ENCODE measurements around the gene ARHGAP18. TPM values are rescaled to one million over a fixed set of nuclear protein-coding genes. Genes with fewer than 3 reads are reported as not detected.
A peak's percentile ranks its signal among the peaks of the same experiment; 100 is the strongest.

Gene ARHGAP18
- total and polyA plus RNA-seq, 2 of the 13 experiments (the other 11 are each of a cell fraction or from before 2014, with no cell fraction given) = 58.2 to 115 TPM

DNA sequence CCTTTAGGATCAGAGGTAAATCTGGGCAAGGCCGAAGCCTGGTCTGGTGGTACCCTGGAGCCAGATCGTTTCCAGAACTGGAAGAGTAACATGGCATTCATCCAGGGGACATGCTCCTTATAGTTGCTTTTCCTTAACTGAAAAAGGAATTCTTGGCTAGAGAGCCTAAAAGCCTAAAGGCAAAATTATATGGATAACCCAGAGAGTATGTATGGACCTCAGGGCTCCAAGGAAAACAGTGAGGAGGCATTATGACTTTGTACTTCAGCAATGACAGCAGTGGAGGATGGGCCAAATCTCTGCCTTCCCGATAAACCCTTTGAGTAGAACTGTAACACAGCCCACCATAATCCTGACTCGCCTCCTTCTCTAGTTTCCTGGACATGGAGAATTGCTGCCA is 29.3 kb downstream of the ARHGAP18 start:
- H3K4me3 ChIP-seq (replicated peaks in 1 of 3; ENCODE audit: insufficient read depth in 1 of 3, low read depth in 2 of 3, low read length in 3 of 3) = no peak overlapping the region
- no peak overlapping the region for H3K9ac ChIP-seq (ENCODE audit: insufficient read depth, low read depth, low read length)
- H3K9me3 ChIP-seq (ENCODE audit: low read length) = no peaks in the 10 kb centered on the region
- no TSS peak for BruUV-seq (replicated peaks)
- WGBS (ENCODE audit: low lambda C conversion rate) = 95% methylated on average over 4 of the region's 4 CpGs
- H4K20me1 ChIP-seq (ENCODE audit: insufficient read depth, low read length) = no peaks in the 10 kb centered on the region
- FAIRE-seq = no peak
- no peaks in the 10 kb centered on the region for H3K27me3 ChIP-seq (ENCODE audit: control insufficient read depth in 1 of 2, insufficient read depth in 2 of 2, low read length in 2 of 2)
- in situ Hi-C loops (cut with HindIII; ENCODE audit: extremely low pct_ligation_motif_present, low pct_unique_long_range_greater_than_20kb) (no loop called here), intact Hi-C loops (cut with micrococcal nuclease; ENCODE audit: unreplicated experiment) (loop anchor here (5.0 kb wide), 1 partner anchor 33 kb away; no protein-coding TSS in a partner anchor)
- POLR2A ChIA-PET = interaction anchor here (3.5 kb wide), 1 partner anchor 29 kb away, joined by 22 read pairs; the partner anchor contains the start of gene ARHGAP18
- peaks cover 97% of the 10 kb centered on the region for H3K79me2 ChIP-seq (ENCODE audit: insufficient read depth, low read length)
- no peak for ATAC-seq
- no peak overlapping the region for H3K4me2 ChIP-seq (ENCODE audit: low read depth, low read length)
- no peak for DNase-seq (ENCODE audit: low spot score)
- peaks cover 2 to 5% of the 10 kb centered on the region in 2 experiments; a peak in 4 of 5 replicates for H3K36me3 ChIP-seq (replicated peaks in 1 of 2; ENCODE audit: control insufficient read depth in 1 of 2, insufficient read depth in 2 of 2, low read length in 2 of 2)
- peaks cover 97% of the 10 kb centered on the region for H3K4me1 ChIP-seq (ENCODE audit: insufficient read depth, low read length)
- H3K27ac ChIP-seq (ENCODE audit: extremely low read length, insufficient read depth, low read length) = peak overlapping the region; percentile 67
- CTCF ChIA-PET (ENCODE audit: low intra/inter-chr PET ratio, low total read pairs) = no interaction called here
- H2AFZ ChIP-seq (ENCODE audit: low read length) = no peak overlapping the region
- TF ChIP-seq FOXC1 (CRISPR knock-in tag; IDR thresholded peaks at IDR 0.05; ENCODE audit: borderline replicate concordance) = 0 out of 2 replicates have a peak, but pooled peaks have one; percentile 25
- no peak for TF ChIP-seq MBNL3 (CRISPR knock-in tag; conservative IDR thresholded peaks at IDR 0.05)
- TF ChIP-seq NFRKB (IDR thresholded peaks at IDR 0.05) = no peak
- 0 out of 2 replicates have a peak, but pooled peaks have one; percentile 24 for TF ChIP-seq SP4 (CRISPR knock-in tag; IDR thresholded peaks at IDR 0.05)
- no peak for TF ChIP-seq SRSF4 (IDR thresholded peaks at IDR 0.05; ENCODE audit: low read depth, low read length, poor library complexity, severe bottlenecking)
- TF ChIP-seq POLR2AphosphoS2 (IDR thresholded peaks at IDR 0.05; ENCODE audit: low read depth, low read length) = no peak
- no peak for TF ChIP-seq ZNF780A (CRISPR knock-in tag; IDR thresholded peaks at IDR 0.05)
- TF ChIP-seq NFYB (CRISPR knock-in tag; IDR thresholded peaks at IDR 0.05) = no peak
- 0 out of 2 replicates have a peak, but pooled peaks have one; percentile 4 for TF ChIP-seq ZNF580 (CRISPR knock-in tag; IDR thresholded peaks at IDR 0.05; ENCODE audit: borderline replicate concordance, low read depth)
- no peak for TF ChIP-seq AKNA (CRISPR knock-in tag; IDR thresholded peaks at IDR 0.05; ENCODE audit: borderline replicate concordance)
- 0 out of 4 replicates have a peak, but pooled peaks of 1 of the 2 experiments have one; percentile 13 for TF ChIP-seq HMGXB4 (CRISPR knock-in tag; IDR thresholded peaks at IDR 0.05; ENCODE audit: borderline replicate concordance in 1 of 2, low read depth in 1 of 2)
- TF ChIP-seq ZNF224 (CRISPR knock-in tag; IDR thresholded peaks at IDR 0.05) = no peak
- no peak for TF ChIP-seq JUND (CRISPR knock-in tag; IDR thresholded peaks at IDR 0.05)
- peak; percentile 92 for TF ChIP-seq ZNF317 (CRISPR knock-in tag; IDR thresholded peaks at IDR 0.05)
- TF ChIP-seq WIZ (CRISPR knock-in tag; IDR thresholded peaks at IDR 0.05) = no peak
- TF ChIP-seq ZNF205 (CRISPR knock-in tag; IDR thresholded peaks at IDR 0.05) = no peak
- no peak for TF ChIP-seq ESRRA (CRISPR knock-in tag; IDR thresholded peaks at IDR 0.05; ENCODE audit: low read depth)
- TF ChIP-seq HOXD1 (CRISPR knock-in tag; IDR thresholded peaks at IDR 0.05) = no peak
- no peak for TF ChIP-seq ADNP (CRISPR knock-in tag; IDR thresholded peaks at IDR 0.05)
- no peak for TF ChIP-seq BCL6 (CRISPR knock-in tag; IDR thresholded peaks at IDR 0.05)
